ENCODE results near the gene ZBTB17. TPM values are rescaled to one million over a fixed set of nuclear protein-coding genes. Genes with fewer than 3 reads are reported as not detected.
A peak's percentile ranks its signal among the peaks of the same experiment; 100 is the strongest.

The ZBTB17 gene
- total and polyA plus RNA-seq, 9 of the 15 experiments (the other 6 are each of a cell fraction or from before 2014, with no cell fraction given) = 1.1 to 53.4 (median 29.6) TPM

DNA sequence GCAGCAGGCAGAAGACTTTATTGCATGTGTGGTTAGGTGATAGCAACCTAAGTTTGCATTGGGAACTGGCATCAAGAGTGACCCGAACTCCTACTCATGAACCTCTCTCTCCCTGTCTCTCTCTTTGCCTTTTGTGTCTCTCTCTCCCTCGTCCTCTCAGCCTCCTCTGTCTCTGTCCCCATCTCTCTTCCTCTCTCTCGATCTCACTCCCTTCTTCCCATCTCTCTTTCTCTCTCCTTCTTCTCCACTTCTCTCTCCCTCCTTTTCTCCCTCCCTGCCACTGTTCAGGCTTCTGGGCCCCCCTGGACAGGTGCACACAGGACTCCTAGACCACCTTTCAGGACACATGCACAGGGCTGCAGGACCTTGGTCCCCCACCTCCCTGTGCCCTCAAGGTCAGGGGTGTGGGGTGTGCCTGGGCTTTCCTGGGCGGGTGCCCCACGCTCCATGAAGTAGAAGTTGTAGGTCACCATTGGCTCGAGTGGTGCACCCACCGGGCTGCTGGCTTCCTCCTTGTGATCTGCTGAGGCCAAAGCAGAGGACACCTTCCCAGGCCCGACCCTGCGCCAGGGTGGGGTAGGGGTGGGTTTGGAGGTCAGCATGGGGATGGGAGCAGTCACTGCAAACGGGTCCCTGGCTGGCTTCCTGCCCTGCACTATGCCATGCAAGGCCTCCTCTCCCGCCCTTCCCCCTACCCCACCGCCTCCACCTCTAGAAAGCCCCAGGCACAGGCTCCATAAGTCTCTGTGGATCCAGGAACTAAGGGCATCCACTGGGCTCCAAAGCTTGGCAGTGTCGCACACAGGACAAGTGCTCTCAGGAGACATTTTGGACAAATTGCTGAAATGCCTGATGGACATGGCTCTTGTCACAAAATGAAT is 13.2 kb upstream of the ZBTB17 start (continued):
- TF ChIP-seq, protein P1, sequence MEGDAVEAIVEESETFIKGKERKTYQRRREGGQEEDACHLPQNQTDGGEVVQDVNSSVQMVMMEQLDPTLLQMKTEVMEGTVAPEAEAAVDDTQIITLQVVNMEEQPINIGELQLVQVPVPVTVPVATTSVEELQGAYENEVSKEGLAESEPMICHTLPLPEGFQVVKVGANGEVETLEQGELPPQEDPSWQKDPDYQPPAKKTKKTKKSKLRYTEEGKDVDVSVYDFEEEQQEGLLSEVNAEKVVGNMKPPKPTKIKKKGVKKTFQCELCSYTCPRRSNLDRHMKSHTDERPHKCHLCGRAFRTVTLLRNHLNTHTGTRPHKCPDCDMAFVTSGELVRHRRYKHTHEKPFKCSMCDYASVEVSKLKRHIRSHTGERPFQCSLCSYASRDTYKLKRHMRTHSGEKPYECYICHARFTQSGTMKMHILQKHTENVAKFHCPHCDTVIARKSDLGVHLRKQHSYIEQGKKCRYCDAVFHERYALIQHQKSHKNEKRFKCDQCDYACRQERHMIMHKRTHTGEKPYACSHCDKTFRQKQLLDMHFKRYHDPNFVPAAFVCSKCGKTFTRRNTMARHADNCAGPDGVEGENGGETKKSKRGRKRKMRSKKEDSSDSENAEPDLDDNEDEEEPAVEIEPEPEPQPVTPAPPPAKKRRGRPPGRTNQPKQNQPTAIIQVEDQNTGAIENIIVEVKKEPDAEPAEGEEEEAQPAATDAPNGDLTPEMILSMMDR (IDR thresholded peaks at IDR 0.05 in 2 of 3, conservative IDR thresholded peaks at IDR 0.05 in 1 of 3; ENCODE audit: insufficient read depth in 2 of 3, low read depth in 1 of 3, low read length in 3 of 3) = no peak
- no peak for TF ChIP-seq POLR3A (IDR thresholded peaks at IDR 0.05; ENCODE audit: borderline replicate concordance, extremely low read depth, insufficient read depth, insufficient read length)
- TF ChIP-seq, protein P2, sequence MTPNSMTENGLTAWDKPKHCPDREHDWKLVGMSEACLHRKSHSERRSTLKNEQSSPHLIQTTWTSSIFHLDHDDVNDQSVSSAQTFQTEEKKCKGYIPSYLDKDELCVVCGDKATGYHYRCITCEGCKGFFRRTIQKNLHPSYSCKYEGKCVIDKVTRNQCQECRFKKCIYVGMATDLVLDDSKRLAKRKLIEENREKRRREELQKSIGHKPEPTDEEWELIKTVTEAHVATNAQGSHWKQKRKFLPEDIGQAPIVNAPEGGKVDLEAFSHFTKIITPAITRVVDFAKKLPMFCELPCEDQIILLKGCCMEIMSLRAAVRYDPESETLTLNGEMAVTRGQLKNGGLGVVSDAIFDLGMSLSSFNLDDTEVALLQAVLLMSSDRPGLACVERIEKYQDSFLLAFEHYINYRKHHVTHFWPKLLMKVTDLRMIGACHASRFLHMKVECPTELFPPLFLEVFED (CRISPR knock-in tag; conservative IDR thresholded peaks at IDR 0.05) = 0 out of 2 replicates have a peak, but pooled peaks have one; percentile 11
- no peak for TF ChIP-seq SMAD2 (IDR thresholded peaks at IDR 0.05; ENCODE audit: low read depth, low read length)
- no peak for TF ChIP-seq ZKSCAN1 (IDR thresholded peaks at IDR 0.05; ENCODE audit: low read depth, low read length)
- TF ChIP-seq BRD4 (IDR thresholded peaks at IDR 0.05) = no peak
- 0 out of 2 replicates have a peak, but pooled peaks have one; percentile 75 for TF ChIP-seq MCM3 (IDR thresholded peaks at IDR 0.05)
- 0 out of 2 replicates have a peak, but pooled peaks have one; percentile 23 for TF ChIP-seq OTX1 (CRISPR knock-in tag; IDR thresholded peaks at IDR 0.05)
- no peak for TF ChIP-seq ZNF12 (CRISPR knock-in tag; IDR thresholded peaks at IDR 0.05)
- TF ChIP-seq, protein P3, sequence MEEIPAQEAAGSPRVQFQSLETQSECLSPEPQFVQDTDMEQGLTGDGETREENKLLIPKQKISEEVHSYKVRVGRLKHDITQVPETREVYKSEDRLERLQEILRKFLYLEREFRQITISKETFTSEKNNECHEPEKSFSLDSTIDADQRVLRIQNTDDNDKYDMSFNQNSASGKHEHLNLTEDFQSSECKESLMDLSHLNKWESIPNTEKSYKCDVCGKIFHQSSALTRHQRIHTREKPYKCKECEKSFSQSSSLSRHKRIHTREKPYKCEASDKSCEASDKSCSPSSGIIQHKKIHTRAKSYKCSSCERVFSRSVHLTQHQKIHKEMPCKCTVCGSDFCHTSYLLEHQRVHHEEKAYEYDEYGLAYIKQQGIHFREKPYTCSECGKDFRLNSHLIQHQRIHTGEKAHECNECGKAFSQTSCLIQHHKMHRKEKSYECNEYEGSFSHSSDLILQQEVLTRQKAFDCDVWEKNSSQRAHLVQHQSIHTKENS (CRISPR knock-in tag; IDR thresholded peaks at IDR 0.05) = no peak

All from K562 (cell line).